Measurements from ENCODE around the gene MAPK8. TPM values are rescaled to one million over a fixed set of nuclear protein-coding genes. Genes with fewer than 3 reads are reported as not detected.

Gene MAPK8
- total and polyA plus RNA-seq, 9 of the 15 experiments (the other 6 are each of a cell fraction or from before 2014, with no cell fraction given), result 6.4 to 159 (median 71.0) TPM

DNA sequence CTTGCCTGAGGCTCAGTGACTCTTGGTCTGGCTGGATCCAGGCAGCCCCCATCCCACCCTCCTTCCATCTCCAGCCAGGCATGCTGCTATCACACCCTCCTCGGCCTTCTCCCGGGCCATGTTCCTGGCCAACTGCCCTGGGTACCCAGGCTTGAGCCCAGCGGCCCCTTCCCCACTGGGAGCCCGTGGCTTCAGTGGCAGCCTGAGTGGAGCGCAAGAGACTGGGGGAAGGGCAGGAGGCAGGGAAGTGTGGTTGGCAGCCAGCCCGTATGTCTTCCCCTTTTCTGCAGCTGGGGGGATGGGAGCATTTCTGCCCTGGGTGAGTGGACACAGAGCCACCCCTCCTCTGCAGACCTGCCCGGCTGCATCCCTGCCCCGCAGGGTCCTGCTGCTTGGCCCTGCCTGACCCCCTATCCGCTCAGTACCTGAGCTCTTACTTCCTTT lies 149.9 kb downstream of the MAPK8 start (continued):
- TF ChIP-seq, protein P1, sequence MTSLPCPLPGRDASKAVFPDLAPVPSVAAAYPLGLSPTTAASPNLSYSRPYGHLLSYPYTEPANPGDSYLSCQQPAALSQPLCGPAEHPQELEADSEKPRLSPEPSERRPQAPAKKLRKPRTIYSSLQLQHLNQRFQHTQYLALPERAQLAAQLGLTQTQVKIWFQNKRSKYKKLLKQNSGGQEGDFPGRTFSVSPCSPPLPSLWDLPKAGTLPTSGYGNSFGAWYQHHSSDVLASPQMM (CRISPR knock-in tag; IDR thresholded peaks at IDR 0.05), result no peak
- TF ChIP-seq KHSRP (IDR thresholded peaks at IDR 0.05), result no peak
- no peak for TF ChIP-seq ELF1 (tag; IDR thresholded peaks at IDR 0.05)
- peak; percentile 77 for TF ChIP-seq MYC (IDR thresholded peaks at IDR 0.05; ENCODE audit: low read depth, low read length)
- no peak for TF ChIP-seq MYC (CRISPR knock-in tag; IDR thresholded peaks at IDR 0.05; ENCODE audit: borderline replicate concordance, low read depth)
- TF ChIP-seq ZNF3 (CRISPR knock-in tag; IDR thresholded peaks at IDR 0.05), result no peak
- TF ChIP-seq ILK (tag; IDR thresholded peaks at IDR 0.05; ENCODE audit: borderline replicate concordance, low read depth), result no peak
- 0 out of 2 replicates have a peak, but pooled peaks have one; percentile 45 for TF ChIP-seq CBX5 (IDR thresholded peaks at IDR 0.05; ENCODE audit: borderline replicate concordance, low read depth)
- no peak for TF ChIP-seq CSDE1 (IDR thresholded peaks at IDR 0.05)
- TF ChIP-seq MCM3 (IDR thresholded peaks at IDR 0.05), result no peak
- TF ChIP-seq, protein P2, sequence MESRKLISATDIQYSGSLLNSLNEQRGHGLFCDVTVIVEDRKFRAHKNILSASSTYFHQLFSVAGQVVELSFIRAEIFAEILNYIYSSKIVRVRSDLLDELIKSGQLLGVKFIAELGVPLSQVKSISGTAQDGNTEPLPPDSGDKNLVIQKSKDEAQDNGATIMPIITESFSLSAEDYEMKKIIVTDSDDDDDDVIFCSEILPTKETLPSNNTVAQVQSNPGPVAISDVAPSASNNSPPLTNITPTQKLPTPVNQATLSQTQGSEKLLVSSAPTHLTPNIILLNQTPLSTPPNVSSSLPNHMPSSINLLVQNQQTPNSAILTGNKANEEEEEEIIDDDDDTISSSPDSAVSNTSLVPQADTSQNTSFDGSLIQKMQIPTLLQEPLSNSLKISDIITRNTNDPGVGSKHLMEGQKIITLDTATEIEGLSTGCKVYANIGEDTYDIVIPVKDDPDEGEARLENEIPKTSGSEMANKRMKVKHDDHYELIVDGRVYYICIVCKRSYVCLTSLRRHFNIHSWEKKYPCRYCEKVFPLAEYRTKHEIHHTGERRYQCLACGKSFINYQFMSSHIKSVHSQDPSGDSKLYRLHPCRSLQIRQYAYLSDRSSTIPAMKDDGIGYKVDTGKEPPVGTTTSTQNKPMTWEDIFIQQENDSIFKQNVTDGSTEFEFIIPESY (CRISPR knock-in tag; IDR thresholded peaks at IDR 0.05), result no peak
- peak; percentile 36 for TF ChIP-seq PHF20 (IDR thresholded peaks at IDR 0.05; ENCODE audit: partially characterized antibody)
- TF ChIP-seq ZKSCAN1 (IDR thresholded peaks at IDR 0.05; ENCODE audit: low read depth, low read length), result no peak
- TF ChIP-seq, protein P3, sequence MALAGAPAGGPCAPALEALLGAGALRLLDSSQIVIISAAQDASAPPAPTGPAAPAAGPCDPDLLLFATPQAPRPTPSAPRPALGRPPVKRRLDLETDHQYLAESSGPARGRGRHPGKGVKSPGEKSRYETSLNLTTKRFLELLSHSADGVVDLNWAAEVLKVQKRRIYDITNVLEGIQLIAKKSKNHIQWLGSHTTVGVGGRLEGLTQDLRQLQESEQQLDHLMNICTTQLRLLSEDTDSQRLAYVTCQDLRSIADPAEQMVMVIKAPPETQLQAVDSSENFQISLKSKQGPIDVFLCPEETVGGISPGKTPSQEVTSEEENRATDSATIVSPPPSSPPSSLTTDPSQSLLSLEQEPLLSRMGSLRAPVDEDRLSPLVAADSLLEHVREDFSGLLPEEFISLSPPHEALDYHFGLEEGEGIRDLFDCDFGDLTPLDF (CRISPR knock-in tag; IDR thresholded peaks at IDR 0.05), result no peak
- TF ChIP-seq TARDBP (IDR thresholded peaks at IDR 0.05), result no peak
- TF ChIP-seq BHLHE40 (IDR thresholded peaks at IDR 0.05; ENCODE audit: low read length), result peak; percentile 37; the same call in 1 of the 2 replicates
- peak; percentile 88 for TF ChIP-seq LEF1 (IDR thresholded peaks at IDR 0.05)
- peak; percentile 30; the same call in 1 of the 2 replicates for TF ChIP-seq SMARCA4 (IDR thresholded peaks at IDR 0.05)
- TF ChIP-seq CREM (IDR thresholded peaks at IDR 0.05; ENCODE audit: low read depth), result peak; percentile 42; the same call in 1 of the 2 replicates
- TF ChIP-seq ZNF444 (CRISPR knock-in tag; IDR thresholded peaks at IDR 0.05), result 0 out of 2 replicates have a peak, but pooled peaks have one; percentile 20
- TF ChIP-seq NFE2L1 (tag; IDR thresholded peaks at IDR 0.05; ENCODE audit: borderline replicate concordance, low read depth), result no peak
- peak; percentile 78 for TF ChIP-seq ZNF583 (CRISPR knock-in tag; IDR thresholded peaks at IDR 0.05)
- TF ChIP-seq ZNF778 (CRISPR knock-in tag; IDR thresholded peaks at IDR 0.05), result no peak
- TF ChIP-seq ARHGAP35 (IDR thresholded peaks at IDR 0.05; ENCODE audit: partially characterized antibody), result no peak
- no peak for TF ChIP-seq FOXK1 (CRISPR knock-in tag; IDR thresholded peaks at IDR 0.05; ENCODE audit: borderline replicate concordance)
- no peak for TF ChIP-seq NCOA2 (IDR thresholded peaks at IDR 0.05; ENCODE audit: partially characterized antibody in 2 of 2)
- TF ChIP-seq PTTG1 (tag; IDR thresholded peaks at IDR 0.05; ENCODE audit: low read depth), result no peak
- TF ChIP-seq HNRNPH1 (optimal IDR thresholded peaks at IDR 0.05; ENCODE audit: low read depth, low read length), result no peak
- TF ChIP-seq, protein P4, sequence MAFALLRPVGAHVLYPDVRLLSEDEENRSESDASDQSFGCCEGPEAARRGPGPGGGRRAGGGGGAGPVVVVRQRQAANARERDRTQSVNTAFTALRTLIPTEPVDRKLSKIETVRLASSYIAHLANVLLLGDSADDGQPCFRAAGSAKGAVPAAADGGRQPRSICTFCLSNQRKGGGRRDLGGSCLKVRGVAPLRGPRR (CRISPR knock-in tag; IDR thresholded peaks at IDR 0.05), result no peak

Data from K562 (cell line).